HG03095 (cell line): ENCODE results near the gene LIPI.
"Not testable (repeated sequence)": the region's sequence is repeated elsewhere in the genome, so short reads cannot be mapped to it uniquely, and the experiment has no call there.

Experiments used
- ATAC-seq: cut with Tn5 transposase; IDR thresholded peaks from one replicate; pipeline ENCODE4 v1.9.1; 2021; ENCODE audit warnings: moderate library complexity; ENCODE audit not compliant: unreplicated experiment

The LIPI gene

GRCh38 chr21:14075346-14076142 lies 135.2 kb downstream of the LIPI start:
- no peak for ATAC-seq

- ATAC-seq = no peak
Measured at GRCh38 chr21:14074177-14074576, 136.6 kb downstream of the LIPI start.

- no peak for ATAC-seq
Measured at GRCh38 chr21:14073615-14074014, 137.1 kb downstream of the LIPI start.

- ATAC-seq = no peak
Measured at GRCh38 chr21:14072761-14073535, 137.8 kb downstream of the LIPI start.

- ATAC-seq = no peak
Measured at GRCh38 chr21:14071902-14072734, 138.6 kb downstream of the LIPI start.

GRCh38 chr21:14070968-14071367 lies 139.8 kb downstream of the LIPI start:
- ATAC-seq = no peak

GRCh38 chr21:14070049-14070893 lies 140.5 kb downstream of the LIPI start:
- no peak for ATAC-seq

- no peak for ATAC-seq
Measured at GRCh38 chr21:14064296-14064645, 146.5 kb downstream of the LIPI start.

GRCh38 chr21:14063620-14064295 lies 147.0 kb downstream of the LIPI start:
- not testable (repeated sequence) for ATAC-seq

GRCh38 chr21:14062684-14063083 lies 148.1 kb downstream of the LIPI start:
- not testable (repeated sequence) for ATAC-seq

- ATAC-seq = not testable (repeated sequence)
Measured at GRCh38 chr21:14061820-14062219, 148.9 kb downstream of the LIPI start.

- not testable (repeated sequence) for ATAC-seq
Measured at GRCh38 chr21:14058995-14059627, 151.6 kb downstream of the LIPI start.
